Stimulated activated CD4-positive, alpha-beta T cell treated with anti-CD3 and anti-CD28 coated beads, Interleukin-4, amount 100 ng/mL, for 4 hours (primary cell): ENCODE data around the gene KCTD15.
A peak's percentile ranks its signal among the peaks of the same experiment; 100 is the strongest.

Experiments
- DNase-seq, 2 experiments: peaks; one replicate each; pipeline ENCODE4 v3.0.0-alpha.2; 2020

KCTD15 gene

DNA sequence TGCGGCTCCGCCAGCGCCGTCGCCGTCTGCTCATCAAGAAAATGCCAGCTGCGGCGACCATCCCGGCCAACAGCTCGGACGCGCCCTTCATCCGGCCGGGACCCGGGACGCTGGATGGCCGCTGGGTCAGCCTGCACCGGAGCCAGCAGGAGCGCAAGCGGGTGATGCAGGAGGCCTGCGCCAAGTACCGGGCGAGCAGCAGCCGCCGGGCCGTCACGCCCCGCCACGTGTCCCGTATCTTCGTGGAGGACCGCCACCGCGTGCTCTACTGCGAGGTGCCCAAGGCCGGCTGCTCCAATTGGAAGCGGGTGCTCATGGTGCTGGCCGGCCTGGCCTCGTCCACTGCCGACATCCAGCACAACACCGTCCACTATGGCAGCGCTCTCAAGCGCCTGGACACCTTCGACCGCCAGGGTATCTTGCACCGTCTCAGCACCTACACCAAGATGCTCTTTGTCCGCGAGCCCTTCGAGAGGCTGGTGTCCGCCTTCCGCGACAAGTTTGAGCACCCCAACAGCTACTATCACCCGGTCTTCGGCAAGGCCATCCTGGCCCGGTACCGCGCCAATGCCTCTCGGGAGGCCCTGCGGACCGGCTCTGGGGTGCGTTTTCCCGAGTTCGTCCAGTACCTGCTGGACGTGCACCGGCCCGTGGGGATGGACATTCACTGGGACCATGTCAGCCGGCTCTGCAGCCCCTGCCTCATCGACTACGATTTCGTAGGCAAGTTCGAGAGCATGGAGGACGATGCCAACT, 24.4 kb upstream of the KCTD15 start:
- no peak for DNase-seq

DNA sequence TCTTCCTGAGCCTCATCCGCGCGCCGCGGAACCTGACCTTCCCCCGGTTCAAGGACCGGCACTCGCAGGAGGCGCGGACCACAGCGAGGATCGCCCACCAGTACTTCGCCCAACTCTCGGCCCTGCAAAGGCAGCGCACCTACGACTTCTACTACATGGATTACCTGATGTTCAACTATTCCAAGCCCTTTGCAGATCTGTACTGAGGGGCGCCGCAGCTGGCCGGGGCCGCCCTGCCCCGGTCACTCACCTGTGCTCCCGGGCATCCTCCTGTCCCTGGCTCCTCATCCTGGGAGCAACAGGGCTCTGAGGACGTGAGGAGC, 23.9 kb upstream of the KCTD15 start:
- DNase-seq: no peak

DNA sequence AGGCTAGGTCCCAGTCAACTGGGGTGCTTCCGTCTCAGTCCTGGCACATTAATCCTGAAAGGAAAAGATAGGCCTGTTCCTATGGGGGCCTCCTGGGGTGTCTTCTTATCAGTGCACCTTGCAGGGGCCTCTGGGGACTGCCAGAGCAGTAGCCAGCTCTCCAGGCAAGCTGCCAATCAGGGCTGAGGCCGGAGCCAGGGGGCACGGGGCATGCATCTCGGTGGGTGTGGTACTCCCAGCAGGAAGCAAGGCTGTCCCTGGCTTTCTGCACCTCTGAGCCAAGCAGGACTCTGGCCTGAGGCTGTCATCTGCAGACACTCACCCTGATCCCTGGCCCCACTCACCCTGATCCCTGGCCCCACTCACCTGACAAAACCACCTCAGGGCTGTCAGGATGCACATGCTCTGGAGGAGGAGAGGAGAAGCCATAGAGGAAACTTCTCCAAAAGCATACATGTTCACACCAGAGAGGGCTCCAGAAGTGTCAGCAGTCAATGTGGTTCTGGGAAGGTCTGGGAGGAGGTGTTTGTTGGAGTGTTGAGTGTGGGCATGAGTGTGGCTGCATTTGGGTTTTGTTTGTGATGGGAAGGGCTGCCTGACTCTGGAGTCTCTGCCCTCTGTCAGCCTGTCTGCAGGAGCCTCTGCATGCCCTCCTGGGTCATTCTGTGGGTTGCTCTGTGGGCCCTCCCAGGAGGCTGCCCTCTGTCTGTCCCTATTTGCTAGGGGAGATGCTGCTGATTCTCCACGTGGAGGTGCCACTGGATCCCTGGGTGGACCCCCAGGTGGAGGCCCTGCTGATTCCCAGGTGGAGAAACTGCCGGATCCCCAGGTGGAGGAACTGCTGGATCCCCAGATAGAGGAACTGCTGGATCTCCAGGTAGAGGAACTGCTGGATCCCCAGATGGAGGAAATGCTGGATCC, 22.7 kb upstream of the KCTD15 start:
- DNase-seq: no peak

DNA sequence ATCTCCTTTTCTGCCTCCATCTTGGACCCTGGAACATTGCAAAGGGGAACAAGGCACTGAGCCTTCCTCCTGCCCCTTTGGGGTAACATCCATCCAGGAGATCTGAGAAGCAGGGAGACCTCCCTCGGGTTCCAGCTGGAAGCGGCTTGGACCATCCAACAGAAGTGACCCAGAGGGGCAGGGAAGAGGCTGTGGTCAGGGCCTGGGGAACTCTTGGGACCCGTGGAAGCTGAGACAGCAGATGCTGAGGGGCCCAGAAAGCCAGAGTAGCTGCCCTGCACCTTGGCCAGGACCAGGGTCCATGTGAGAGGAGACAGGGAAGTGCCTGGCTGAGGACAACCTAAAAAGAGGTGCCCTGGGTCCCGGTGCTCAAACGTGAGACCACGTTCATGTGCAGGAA, 21.9 kb upstream of the KCTD15 start:
- DNase-seq: no peak

DNA sequence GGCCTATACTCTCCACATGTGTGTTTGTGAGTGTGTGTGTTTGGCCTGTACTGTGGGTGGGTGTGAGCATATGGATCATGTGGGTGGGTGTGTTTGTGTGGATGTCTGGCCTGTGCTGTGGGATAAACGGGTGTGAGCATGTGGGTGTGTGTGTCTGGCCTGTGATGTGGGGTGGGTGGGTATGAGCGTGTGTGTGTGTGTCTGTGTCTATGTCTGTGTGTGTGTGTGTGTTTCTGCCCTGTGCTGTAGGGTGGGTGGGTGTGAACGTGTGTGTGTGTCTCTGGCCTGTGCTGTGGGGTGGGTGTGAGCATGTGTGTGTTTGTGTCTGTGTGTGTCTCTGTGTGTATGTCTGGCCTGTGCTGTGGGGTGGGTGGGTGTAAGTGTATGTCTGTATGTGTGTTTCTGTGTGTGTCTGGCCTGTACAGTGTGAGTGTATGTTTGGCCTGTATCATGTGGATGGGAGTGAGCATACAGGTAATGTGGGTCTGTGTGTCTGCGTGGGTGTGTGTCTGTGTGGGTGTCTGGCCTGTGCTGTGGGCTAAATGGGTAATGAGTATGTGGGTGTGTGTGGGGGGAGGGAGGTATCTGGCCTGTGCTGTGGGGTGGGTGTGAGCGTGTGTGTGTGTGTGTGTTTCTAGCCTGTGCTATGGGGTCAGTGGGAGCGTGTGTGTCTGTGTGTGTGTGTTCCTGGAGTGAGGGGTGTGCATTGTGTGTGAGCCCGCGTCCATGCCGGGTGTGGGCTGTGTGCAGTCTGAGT, 20.8 kb upstream of the KCTD15 start:
- no peak for DNase-seq

DNA sequence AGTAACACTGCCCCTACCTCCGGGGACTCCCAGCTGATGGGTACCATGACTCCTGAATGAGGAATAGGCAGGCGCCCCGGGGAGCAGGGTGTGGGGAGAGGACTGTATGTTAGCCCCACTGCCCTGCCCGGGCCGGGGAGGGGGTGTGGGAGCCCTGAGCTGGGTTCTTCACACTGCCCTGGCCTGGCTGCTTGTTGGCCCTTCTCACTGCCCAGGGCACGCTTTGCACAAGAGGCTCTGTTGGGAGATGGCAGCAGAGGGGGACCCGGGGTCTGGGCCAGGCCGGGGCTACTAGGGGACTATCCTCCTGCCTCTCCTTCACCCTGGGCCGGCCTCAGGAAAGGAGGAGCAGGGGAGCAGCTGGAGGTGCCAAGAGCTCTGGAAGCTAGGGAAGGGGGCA, 19.3 kb upstream of the KCTD15 start:
- DNase-seq: no peak

DNA sequence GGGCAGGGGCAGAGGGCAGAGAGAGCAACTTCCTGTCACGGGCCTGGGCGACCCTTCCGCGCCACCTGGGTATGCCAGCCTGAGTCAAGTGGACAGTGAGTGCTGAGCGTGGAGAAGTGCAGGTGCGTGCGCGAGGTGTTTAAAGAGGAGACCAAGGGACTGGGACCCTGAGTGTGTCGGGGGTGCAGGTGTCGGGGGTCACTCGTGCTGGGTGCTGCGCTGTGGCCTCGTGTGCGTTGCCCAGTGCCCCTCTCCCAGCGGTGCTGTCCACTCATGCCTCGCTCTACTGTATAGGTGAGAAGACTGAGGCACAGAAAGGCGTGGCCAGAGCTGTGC, 18.9 kb upstream of the KCTD15 start:
- no peak for DNase-seq

DNA sequence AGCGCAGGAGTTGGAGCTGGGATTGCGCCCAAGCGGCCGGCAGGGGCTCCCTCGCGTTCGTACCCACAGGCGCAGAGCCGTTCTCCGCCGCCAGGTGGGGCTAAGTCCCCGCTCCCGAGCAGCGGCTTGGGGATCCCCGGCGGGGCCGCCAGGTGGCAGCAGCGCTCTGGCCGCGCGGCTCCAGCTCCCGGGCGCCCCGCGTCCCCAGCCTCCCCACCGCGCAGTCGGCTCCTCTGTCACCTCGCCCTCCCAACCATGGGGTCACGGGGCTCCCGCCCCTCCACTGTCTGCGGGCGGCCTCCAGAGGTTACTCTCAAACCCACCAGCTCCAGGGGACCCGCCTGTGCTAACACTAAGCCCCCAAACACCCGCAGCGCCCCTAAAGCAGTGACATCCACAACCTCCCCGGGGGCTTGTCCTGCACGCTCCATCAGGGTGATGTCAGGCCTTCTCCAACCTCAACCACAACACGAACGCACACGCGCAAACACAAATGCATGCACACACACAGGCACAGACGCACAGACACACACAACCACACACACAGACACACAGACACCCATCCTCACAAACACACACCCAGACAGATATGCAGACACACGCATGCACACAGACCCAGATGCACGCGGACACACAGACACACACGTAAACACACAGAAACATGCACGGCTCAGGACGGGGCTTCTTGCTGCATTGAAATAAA, 18.4 kb upstream of the KCTD15 start:
- DNase-seq: peak; percentile 74 to 87

DNA sequence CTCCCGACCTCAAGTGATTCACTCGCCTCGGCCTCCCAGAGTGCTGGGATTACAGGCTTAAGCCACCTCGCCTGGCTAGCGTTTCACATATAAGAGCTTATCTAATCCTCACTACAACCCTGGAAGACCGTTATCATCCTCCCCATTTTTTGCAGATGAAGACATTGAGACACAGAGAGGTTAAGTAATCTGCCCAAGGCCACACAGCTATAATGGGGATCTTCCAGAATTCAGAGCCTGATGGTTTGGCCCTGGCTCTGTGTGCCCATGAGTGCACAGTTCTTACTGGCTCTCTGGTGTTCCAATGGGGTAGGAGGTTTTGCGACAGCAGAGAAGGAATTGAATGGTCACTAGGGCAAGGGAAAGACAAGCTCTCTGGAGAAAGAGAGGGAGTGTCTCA, 16.8 kb upstream of the KCTD15 start:
- DNase-seq: no peak

DNA sequence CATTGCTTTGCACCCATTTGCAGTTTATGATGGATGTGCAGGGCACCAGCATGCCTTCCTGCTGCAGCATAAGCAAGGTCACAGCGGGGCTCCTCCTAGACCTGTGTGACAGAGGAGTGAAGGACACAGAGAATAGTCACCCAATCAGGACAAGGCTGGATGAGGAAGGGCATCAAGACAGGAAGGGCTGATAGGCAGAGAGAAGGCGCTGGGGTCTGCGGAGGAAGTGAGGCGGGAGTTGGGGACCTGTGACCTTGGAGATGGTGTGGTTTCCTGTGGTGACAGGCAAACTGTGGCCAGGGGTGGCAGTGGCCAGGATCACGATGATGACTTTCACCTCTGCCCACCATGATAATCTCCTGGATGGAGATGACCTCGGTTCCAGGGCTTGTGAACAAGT, 16.4 kb upstream of the KCTD15 start:
- DNase-seq: no peak

DNA sequence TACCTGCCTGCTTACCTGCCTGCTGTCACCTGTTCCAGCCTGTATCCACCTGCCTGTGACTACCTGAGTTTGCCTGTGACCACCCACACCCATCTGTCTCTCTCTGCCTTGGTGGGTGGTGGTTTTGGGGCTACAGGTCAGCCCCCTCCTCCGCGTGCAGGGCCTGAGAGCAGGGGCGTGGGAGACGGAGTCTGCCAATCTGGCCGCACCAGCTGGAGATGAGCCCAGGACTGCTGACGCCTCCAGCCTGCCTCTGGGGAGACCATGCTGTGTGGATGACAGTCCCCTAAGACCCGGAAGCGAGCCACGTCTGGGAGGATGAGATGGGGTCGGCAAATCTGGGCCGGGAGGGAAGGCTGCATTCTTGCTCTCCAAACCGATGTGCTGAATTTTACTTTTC, 15.9 kb upstream of the KCTD15 start:
- no peak for DNase-seq

DNA sequence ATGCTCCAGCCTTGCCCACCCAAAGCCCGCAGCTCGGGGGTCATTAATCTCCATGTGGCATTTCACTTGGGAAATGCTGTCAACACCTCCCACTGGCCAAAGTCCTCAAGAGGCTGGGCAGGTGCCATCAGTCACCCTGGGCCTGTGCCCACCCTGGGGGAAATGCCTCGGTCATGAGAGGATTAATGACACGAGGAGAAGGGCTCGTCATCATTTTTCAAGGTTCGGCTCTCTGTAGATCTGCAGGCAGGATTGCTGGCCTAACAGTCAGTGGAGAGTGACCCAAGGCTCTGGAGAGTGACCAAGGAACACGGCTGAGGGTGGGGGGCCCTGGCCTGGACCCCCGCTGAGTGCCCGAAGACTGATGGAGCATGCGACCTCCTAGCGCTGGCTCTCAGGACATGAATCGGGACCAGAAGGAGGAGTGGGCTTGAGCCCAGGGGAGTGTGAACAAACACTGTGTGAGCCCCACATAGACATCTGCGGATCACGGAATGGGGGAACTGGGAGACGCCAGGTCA, 15.2 kb upstream of the KCTD15 start:
- DNase-seq: no peak

DNA sequence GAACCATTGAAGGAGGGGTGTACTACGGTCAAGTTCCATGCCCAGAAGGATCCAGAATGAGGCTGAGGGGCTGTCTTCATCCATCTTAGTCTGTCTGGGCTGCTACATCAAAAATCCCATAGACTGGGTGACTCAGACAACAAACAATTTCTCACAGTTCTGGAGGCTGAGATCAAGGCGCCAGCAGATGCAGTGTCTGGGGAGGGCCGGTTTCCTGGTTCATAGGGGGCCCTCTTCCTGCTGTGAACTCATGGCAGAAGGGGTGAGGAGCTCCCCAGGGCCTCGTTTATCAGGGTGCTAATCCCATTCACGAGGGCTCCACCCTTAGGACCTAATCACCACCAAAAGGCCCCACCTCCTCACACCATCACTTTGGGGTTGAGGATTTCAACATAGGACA, 14.7 kb upstream of the KCTD15 start:
- DNase-seq: no peak

DNA sequence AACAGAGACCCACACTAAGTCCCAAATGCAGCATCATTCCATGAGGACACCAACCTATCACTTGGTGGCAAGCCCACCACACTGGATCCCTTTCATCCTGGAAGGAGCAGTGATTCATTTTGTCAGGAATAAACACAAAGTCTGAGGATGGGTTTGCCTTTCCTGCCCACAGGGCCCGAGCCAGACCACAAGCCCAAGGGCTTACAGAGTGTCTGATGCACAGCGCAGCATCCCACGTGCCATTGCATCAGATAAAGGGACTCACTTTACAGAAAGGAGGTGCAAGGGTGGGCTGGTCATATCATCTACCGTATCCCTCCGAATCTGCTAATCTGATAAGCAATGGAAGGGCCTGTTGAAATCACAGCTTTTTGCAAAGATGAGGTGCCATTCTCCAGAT, 12.2 kb upstream of the KCTD15 start:
- DNase-seq: no peak

DNA sequence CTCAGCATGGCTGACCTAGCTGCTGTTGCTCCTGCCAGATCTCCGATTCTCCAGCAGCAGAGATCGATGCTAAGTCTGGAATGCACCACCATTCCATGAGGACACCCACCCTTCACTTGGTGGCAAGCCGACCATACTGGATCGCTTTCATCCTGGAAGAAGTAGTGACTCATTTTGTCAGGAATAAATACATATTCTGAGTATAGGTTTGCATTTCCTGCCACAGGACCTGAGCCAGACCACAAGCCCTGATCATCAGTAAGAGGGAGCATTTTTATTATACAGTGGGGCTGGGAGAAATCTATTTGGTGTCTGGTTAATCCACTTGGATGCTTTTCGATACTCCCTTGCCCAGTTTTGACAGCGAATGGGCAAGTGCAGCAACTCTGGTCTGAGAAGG, 10.9 kb upstream of the KCTD15 start:
- DNase-seq: no peak

DNA sequence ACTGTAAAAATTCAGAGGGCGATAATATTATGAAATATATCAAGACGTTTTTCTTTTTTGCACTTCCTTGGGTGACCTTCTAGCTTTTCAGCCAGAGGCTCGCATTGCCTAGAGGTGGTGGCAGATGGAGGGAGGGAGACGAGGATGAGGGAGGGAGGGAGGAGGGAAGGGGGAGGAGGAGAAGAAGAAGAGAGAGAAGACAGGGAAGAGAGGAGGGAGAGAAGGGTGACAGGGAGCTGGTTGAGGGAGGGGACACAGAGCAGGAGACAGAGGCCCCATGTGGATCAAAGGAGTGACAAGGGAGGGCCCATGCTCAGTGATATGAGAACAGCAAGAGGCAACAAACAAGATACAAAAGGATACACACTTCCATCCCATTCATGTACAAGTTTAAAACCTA, 8.0 kb upstream of the KCTD15 start:
- DNase-seq: no peak

DNA sequence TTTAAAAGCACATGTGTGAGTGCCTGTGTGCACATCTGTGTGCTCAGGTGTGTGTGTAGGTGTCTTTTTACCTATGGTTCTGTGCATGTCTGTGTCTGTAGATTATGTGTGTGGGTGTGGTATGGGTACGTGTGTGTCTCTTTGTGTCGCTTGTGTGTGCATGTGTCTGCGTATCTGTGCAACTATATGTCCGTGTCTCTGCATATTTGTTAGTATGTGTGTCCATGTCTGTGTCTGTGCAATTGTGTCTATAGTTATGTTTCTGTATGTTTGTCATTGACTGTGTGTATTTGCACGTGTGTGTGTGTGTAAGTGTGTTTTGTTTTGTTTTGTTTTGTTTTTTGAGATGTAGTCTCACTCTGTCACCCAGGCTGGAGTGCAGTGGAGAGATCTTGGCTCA, 7.3 kb upstream of the KCTD15 start:
- no peak for DNase-seq

DNA sequence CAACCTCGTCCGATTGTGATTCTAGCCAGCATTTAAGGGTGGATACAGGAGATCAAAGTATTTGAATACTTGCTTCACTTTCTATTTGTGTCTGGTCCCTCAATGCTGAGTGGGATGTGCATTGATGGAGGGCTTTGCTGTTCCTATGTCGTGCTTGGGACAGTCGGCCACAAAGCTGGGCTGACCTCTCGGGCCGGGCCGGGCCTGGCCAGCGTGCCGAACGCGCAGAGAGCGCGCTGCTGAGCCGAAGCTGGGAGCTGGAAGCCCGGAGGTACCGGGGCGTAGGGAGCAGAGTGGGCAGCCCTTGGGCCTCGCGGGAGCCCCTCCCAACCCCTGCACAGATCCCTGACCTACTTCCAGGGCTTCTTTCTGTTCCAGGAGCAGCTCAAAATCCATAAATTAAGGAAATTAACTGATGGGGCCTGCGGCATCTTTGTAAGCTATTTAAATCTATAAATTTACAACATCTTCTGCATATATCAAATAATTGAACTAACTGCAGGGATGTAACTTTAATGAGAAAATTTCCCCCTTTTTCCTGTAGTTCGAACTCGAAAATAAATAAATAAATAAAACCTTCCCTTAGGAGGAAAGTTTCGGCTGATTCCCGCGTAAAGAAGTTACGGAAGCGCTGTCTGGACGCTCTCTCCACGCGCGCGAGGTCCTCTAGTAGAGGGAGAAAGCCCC, 1.8 kb upstream of the KCTD15 start:
- DNase-seq: no peak

DNA sequence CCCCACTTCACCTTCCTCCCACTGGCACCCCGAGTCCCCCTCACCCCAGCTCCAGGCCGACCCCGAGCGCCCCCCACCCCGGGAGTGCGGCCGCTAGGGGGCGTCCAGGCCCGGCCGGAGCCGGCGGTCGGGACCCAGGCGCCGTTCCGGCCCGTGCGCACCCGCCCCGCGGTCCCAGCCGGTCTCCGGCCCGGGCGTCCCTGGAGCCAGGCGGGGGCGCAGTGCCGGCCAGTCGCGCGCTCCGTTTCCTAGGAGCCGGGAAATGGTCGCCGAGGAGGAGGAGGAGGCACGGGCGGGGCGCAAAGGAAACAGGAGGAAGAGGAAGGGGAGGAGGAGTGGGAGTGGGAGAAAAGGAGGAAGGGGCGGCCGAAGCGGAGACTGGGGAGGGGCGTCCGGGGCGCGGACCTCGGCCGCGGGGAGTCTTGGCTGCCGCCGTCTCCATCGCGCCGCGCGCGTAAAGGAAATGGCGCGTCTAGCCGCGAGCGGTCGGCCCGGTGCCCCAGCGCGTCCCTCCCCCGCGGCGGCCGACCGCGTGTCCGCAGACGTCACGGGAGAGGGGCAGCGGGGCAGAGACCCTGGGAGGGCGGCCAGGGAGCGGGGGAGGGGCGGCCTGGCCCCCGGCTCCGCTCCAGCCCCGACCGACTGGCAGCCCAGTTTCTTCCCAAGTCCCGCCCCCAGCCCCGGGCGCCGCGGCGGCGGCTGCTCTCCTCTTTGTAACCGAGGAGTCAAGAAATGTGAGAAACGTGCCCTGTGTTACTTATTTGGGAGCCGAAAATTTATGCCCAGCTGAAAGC, 1.1 kb upstream of the KCTD15 start:
- DNase-seq: peak; percentile 31 to 69

DNA sequence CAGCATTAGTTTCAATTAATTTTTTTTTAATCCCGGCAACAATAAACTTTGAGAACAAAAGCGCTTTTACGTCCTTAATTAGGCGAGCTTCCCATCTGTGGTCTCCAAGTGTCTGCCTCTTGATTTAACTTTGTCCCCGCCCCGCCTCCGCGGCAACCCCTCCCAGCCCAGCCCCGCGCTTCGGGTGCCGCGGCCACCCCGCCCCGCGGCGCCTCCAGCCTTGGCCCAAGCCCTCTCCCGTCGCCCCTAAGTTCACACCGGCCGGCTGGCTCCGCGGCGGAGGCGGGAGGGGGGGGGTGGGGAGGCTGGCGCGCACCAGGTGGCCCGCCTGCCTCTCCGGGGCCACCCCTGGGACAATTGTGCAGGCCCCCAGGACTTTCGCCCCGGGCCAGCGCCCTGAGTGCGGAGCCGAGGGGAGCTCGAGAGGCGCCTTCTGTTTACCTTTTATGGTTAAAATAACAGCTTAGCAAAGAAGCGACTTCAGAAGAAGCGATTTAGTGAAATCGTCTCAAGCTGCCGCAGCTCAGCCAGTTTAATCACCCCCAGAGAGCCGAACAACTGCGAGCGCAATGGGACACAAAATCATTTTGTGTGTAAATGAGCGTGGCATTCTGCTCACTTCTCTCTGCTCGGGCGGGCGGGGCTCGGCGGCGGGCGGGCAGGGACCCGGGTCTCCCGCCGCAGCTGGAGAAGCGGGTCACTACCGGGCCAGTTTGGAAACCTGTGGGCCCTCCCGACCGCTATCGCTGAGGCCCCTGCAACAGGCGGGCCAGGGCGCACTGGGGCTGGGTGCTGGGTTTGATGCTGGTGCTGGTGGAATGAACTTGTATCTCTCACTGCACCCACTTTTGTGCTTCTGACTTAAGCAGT, 1.4 kb downstream of the KCTD15 start:
- no peak for DNase-seq
